ENCODE results near the gene EXOC6B.

The EXOC6B gene

GRCh38 chr2:72825257-72826155 lies at the start of gene EXOC6B:
Gene EXOC6B (minus strand): TSS chr2:72826033.
- TF ChIP-seq ZNF274 (IDR thresholded peaks at IDR 0.05; ENCODE audit: low read depth, low read length), result no peak
- H3K4me3 ChIP-seq (ENCODE audit: low read length), result peak within 1 kb of the TSS; percentile 90

GRCh38 chr2:72871880-72872279 lies 46.0 kb upstream of the EXOC6B start:
- no peak overlapping the region for H3K4me3 ChIP-seq (ENCODE audit: low read length)

GRCh38 chr2:72871060-72871459 lies 45.2 kb upstream of the EXOC6B start:
- H3K4me3 ChIP-seq (ENCODE audit: low read length), result no peak overlapping the region
- no peak for TF ChIP-seq ZNF274 (IDR thresholded peaks at IDR 0.05; ENCODE audit: low read depth, low read length)

More at GRCh38 chr2:72871880-72872279, 46.0 kb upstream of the EXOC6B start:
- TF ChIP-seq ZNF274 (IDR thresholded peaks at IDR 0.05; ENCODE audit: low read depth, low read length), result no peak

- TF ChIP-seq ZNF274 (IDR thresholded peaks at IDR 0.05; ENCODE audit: low read depth, low read length), result no peak
- no peak overlapping the region for H3K4me3 ChIP-seq (ENCODE audit: low read length)
Measured at GRCh38 chr2:72864500-72864899, 38.7 kb upstream of the EXOC6B start.

- no peak overlapping the region for H3K4me3 ChIP-seq (ENCODE audit: low read length)
- no peak for TF ChIP-seq ZNF274 (IDR thresholded peaks at IDR 0.05; ENCODE audit: low read depth, low read length)
Measured at GRCh38 chr2:72863046-72863445, 37.2 kb upstream of the EXOC6B start.

- TF ChIP-seq ZNF274 (IDR thresholded peaks at IDR 0.05; ENCODE audit: low read depth, low read length), result no peak
- H3K4me3 ChIP-seq (ENCODE audit: low read length), result no peak overlapping the region
Measured at GRCh38 chr2:72862239-72862988, 36.6 kb upstream of the EXOC6B start.

GRCh38 chr2:72859831-72860262 lies 34.0 kb upstream of the EXOC6B start:
- no peak for TF ChIP-seq ZNF274 (IDR thresholded peaks at IDR 0.05; ENCODE audit: low read depth, low read length)
- H3K4me3 ChIP-seq (ENCODE audit: low read length), result no peak overlapping the region

GRCh38 chr2:72851333-72851732 lies 25.5 kb upstream of the EXOC6B start:
- no peak for TF ChIP-seq ZNF274 (IDR thresholded peaks at IDR 0.05; ENCODE audit: low read depth, low read length)
- no peak overlapping the region for H3K4me3 ChIP-seq (ENCODE audit: low read length)

GRCh38 chr2:72849138-72849462 lies 23.3 kb upstream of the EXOC6B start:
- TF ChIP-seq ZNF274 (IDR thresholded peaks at IDR 0.05; ENCODE audit: low read depth, low read length), result no peak
- H3K4me3 ChIP-seq (ENCODE audit: low read length), result no peak overlapping the region

- TF ChIP-seq ZNF274 (IDR thresholded peaks at IDR 0.05; ENCODE audit: low read depth, low read length), result no peak
- H3K4me3 ChIP-seq (ENCODE audit: low read length), result no peak overlapping the region
Measured at GRCh38 chr2:72848436-72849137, 22.8 kb upstream of the EXOC6B start.

GRCh38 chr2:72847534-72848315 lies 21.9 kb upstream of the EXOC6B start:
- no peak overlapping the region for H3K4me3 ChIP-seq (ENCODE audit: low read length)
- no peak for TF ChIP-seq ZNF274 (IDR thresholded peaks at IDR 0.05; ENCODE audit: low read depth, low read length)

GRCh38 chr2:72846171-72847095 lies 20.6 kb upstream of the EXOC6B start:
- TF ChIP-seq ZNF274 (IDR thresholded peaks at IDR 0.05; ENCODE audit: low read depth, low read length), result no peak
- no peak overlapping the region for H3K4me3 ChIP-seq (ENCODE audit: low read length)

- H3K4me3 ChIP-seq (ENCODE audit: low read length), result no peak overlapping the region
- TF ChIP-seq ZNF274 (IDR thresholded peaks at IDR 0.05; ENCODE audit: low read depth, low read length), result no peak
Measured at GRCh38 chr2:72843301-72843700, 17.5 kb upstream of the EXOC6B start.
